Osteocyte (in vitro differentiated cells): ENCODE data around the gene USP49. TPM values are rescaled to one million over a fixed set of nuclear protein-coding genes. Genes with fewer than 3 reads are reported as not detected.

Experiments used
- DNase-seq: peaks from one replicate; pipeline ENCODE4 v3.0.0; 2021; ENCODE audit warnings: mixed read lengths; ENCODE audit not compliant: unreplicated experiment; ENCODE audit errors: extremely low spot score
- H3K27ac Mint-ChIP-seq: one replicate; pipeline ENCODE4 v1.8.0; 2021; ENCODE audit warnings: mild to moderate bottlenecking, mixed read lengths; ENCODE audit not compliant: unreplicated experiment
- H3K27me3 Mint-ChIP-seq: one replicate; pipeline ENCODE4 v1.8.0; 2021; ENCODE audit warnings: mixed read lengths; ENCODE audit not compliant: unreplicated experiment
- H3K36me3 Mint-ChIP-seq: one replicate; pipeline ENCODE4 v1.8.0; 2021; ENCODE audit warnings: mixed read lengths; ENCODE audit not compliant: unreplicated experiment
- H3K4me1 Mint-ChIP-seq: one replicate; pipeline ENCODE4 v1.8.0; 2021; ENCODE audit warnings: mixed read lengths; ENCODE audit not compliant: unreplicated experiment
- H3K4me3 Mint-ChIP-seq: one replicate; pipeline ENCODE4 v1.8.0; 2021; ENCODE audit warnings: mild to moderate bottlenecking, moderate library complexity, mixed read lengths; ENCODE audit not compliant: unreplicated experiment
- H3K9me3 Mint-ChIP-seq: one replicate; pipeline ENCODE4 v1.8.0; 2021; ENCODE audit warnings: mixed read lengths; ENCODE audit not compliant: unreplicated experiment
- total RNA-seq: library from RNA; stranded (reverse); gene quantifications from 2 replicates; pipeline ENCODE4 v1.2.1, GENCODE V29; 2021
- TF ChIP-seq, protein P1 (sequence below): fragments of 200-600 bp; sonication (generic); IDR thresholded peaks from 2 replicates; pipeline ENCODE4 v1.5.0; 2021; ENCODE audit warnings: antibody characterized with exemption, mild to moderate bottlenecking, moderate library complexity

Gene USP49
- total RNA-seq, 1 donor from 2014 or later: 5.2 TPM

DNA sequence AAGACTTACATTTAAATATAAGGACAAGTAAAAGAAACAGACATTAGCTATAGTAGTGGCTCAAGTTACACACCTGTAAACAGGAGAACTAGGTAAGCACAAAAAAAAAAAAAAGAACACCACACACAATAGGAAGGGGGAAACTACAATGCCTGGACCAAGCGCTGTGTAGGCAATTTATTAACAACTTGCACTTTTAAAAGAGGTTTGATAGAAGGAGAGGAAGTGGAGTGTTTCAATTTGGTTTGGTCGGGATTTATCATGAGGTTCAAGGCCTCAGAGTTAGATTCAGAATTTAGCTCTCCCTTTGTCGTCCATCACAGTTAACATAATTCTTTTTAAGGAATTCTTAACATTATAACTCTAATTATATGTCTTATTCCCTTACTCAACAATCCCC is 1.1 kb upstream of the USP49 start:
- H3K9me3 Mint-ChIP-seq: no peaks in the 10 kb centered on the region
- DNase-seq: peak; percentile 4
- H3K36me3 Mint-ChIP-seq: no peaks in the 10 kb centered on the region
- H3K4me3 Mint-ChIP-seq: no peak overlapping the region
- H3K4me1 Mint-ChIP-seq: peaks cover 9% of the 10 kb centered on the region
- peak overlapping the region; percentile 91 for H3K27ac Mint-ChIP-seq
- TF ChIP-seq, protein P1, sequence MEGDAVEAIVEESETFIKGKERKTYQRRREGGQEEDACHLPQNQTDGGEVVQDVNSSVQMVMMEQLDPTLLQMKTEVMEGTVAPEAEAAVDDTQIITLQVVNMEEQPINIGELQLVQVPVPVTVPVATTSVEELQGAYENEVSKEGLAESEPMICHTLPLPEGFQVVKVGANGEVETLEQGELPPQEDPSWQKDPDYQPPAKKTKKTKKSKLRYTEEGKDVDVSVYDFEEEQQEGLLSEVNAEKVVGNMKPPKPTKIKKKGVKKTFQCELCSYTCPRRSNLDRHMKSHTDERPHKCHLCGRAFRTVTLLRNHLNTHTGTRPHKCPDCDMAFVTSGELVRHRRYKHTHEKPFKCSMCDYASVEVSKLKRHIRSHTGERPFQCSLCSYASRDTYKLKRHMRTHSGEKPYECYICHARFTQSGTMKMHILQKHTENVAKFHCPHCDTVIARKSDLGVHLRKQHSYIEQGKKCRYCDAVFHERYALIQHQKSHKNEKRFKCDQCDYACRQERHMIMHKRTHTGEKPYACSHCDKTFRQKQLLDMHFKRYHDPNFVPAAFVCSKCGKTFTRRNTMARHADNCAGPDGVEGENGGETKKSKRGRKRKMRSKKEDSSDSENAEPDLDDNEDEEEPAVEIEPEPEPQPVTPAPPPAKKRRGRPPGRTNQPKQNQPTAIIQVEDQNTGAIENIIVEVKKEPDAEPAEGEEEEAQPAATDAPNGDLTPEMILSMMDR: no peak
- no peaks in the 10 kb centered on the region for H3K27me3 Mint-ChIP-seq

DNA sequence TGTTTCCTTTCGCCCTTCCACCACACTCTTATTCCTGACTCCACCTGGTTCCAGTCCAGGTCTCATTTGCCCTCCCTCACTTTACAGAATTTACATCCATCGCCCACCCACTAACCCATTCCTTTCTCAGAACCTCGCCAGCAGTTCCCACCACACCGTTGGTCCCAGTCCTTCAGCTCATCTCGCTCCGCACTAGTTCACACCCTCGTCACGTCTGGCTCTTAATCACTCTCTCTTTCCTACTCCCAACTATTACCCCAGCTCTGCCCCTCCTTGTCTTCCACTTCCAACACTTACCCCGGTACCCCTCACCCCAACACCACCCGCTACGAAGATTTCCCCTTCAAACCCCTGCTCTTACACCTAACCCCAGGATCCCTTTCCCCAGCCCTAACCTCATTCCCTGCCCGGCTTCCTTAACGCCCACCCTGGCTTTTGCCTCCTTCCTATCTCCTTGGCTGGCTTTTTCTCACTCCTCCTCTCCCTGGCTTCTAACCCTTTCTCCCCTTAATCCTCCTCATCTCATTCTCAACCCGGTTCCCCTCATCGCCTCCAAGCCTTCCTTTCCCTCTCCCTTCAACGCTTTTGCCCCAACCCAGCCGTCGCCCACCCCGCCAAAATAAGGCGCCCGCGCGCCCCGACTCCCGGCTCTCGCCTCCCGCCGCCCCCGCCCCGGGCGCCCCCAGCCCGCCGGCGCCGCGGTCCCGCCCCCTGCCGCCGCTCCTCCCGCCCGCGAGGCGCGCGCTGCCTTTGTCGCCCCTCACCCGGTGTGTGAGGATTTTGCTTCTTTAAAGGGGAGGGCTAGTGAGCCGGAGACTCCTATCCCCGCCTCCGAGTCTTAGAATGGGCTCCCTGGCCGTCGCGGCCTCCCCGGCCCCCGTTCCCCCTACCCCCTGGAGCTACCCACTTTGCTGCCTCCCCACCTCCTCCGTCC is 542 bp downstream of the USP49 start:
- no peak overlapping the region for H3K27ac Mint-ChIP-seq

DNA sequence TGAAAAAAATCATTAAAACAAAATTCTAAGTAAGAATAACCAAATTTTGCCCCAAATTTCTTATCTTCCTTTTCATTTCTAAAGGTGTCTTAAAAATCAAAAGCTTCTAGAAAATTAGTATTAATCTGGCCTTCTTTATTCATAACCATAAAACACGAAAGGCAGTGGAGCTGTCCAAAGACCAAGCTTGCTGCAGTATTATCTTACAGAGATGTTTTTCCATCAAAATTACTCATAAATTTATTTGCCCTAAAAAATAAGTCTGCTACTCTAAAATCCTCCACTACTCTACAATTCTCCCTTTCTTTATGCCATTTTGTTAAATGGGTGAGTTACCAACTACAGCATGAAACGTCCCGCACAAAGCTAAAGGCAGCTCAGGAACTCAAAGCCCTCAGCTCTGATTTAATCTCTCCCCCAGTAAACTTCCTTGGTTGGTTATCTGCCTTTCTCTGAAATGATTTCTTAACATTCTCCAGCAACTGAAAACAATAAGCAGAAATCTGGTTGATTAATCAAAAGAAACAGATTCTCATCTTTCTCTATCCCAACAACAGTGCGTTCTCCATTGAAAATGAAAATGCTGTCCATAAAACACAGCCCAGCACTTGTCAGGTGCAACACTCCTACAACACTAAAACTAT is 2.1 kb downstream of the USP49 start:
- H3K27me3 Mint-ChIP-seq: no peaks in the 10 kb centered on the region
- no peak overlapping the region for H3K4me3 Mint-ChIP-seq
- H3K36me3 Mint-ChIP-seq: no peaks in the 10 kb centered on the region

More for the DNA sequence above, 542 bp downstream of the USP49 start:
- H3K36me3 Mint-ChIP-seq: no peaks in the 10 kb centered on the region
- no peaks in the 10 kb centered on the region for H3K27me3 Mint-ChIP-seq
- no peak overlapping the region for H3K4me3 Mint-ChIP-seq
- peaks cover 9% of the 10 kb centered on the region for H3K4me1 Mint-ChIP-seq
- H3K9me3 Mint-ChIP-seq: no peaks in the 10 kb centered on the region
- TF ChIP-seq, protein P1: no peak
- DNase-seq: peak; percentile 76

DNA sequence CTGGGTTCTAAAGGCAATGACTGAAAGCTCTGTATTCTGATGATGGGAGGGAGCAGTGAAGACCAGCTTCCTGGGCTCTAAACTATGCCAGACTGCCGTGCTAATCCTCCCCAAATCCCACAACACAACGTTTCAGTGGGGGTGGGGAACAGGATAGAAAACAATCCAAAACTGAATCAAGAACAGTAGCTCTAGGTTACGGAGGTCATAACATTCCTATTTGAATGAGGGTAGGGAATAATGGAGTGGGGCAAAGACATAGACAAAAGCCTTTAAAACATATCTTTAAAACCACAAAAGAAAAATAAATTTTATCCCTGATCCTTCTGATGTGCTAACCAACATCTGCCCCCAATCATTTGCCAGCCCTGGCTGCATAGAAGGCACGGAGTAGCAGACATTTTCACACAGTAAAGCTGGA is 7.8 kb downstream of the USP49 start:
- H3K4me1 Mint-ChIP-seq: peaks cover 2% of the 10 kb centered on the region
- no peaks in the 10 kb centered on the region for H3K27me3 Mint-ChIP-seq
- H3K4me3 Mint-ChIP-seq: no peak overlapping the region
- DNase-seq: no peak
- TF ChIP-seq, protein P1: no peak
- H3K36me3 Mint-ChIP-seq: no peaks in the 10 kb centered on the region
- H3K27ac Mint-ChIP-seq: no peak overlapping the region
- H3K9me3 Mint-ChIP-seq: no peaks in the 10 kb centered on the region

More for the DNA sequence above, 2.1 kb downstream of the USP49 start:
- DNase-seq: peak; percentile 0
- Mint-ChIP-seq H3K4me1 (peaks cover 9% of the 10 kb centered on the region), H3K27ac (no peak overlapping the region), H3K9me3 (no peaks in the 10 kb centered on the region)
- TF ChIP-seq, protein P1: no peak

DNA sequence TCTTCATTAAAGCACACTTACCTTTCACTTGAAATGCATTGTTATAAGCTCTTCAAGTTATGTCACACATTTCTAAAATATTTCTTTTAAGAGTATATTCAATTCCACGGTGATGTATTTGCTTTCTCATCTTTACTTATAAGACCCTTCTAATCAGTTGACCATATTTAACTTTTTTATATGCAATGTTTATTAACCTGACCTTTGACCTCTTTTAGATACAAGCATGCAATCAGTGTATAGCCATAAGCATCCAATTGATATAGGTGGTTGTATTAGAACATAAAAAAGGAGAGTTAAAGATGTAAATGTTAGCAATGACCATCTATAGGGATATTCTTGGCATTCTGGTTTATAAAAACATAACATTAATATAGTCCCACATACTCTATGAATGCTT is 9.2 kb downstream of the USP49 start:
- Mint-ChIP-seq H3K36me3 (no peaks in the 10 kb centered on the region), H3K4me1 (peaks cover 5% of the 10 kb centered on the region), H3K9me3 (no peaks in the 10 kb centered on the region), H3K27me3 (no peaks in the 10 kb centered on the region), H3K4me3 (no peak overlapping the region), H3K27ac (no peak overlapping the region)
- TF ChIP-seq, protein P1: no peak
- no peak for DNase-seq
